HepG2 (cell line): Measurements from ENCODE around the gene ADAMTSL4. TPM values are rescaled to one million over a fixed set of nuclear protein-coding genes. Genes with fewer than 3 reads are reported as not detected.
A peak's percentile ranks its signal among the peaks of the same experiment; 100 is the strongest.

Source experiments
- ARID4A ChIP-seq: sonication (generic); formaldehyde crosslinking; IDR thresholded peaks from 2 replicates; pipeline ENCODE4 v1.5.0; 2020; ENCODE audit warnings: mild to moderate bottlenecking, missing genetic modification reagents, borderline replicate concordance
- ATF4 ChIP-seq, 2 experiments: fragments of 450-650 bp in 1 of 2; sonication (generic) in 1 of 2; formaldehyde crosslinking; IDR thresholded peaks; 2 replicates each; pipeline versions ENCODE4 v1.5.0 to v1.8.0; 2020 to 2022; ENCODE audit warnings: mild to moderate bottlenecking in 1 of 2, missing genetic modification reagents in 1 of 2
- KLF6 ChIP-seq: IDR thresholded peaks from 2 replicates; pipeline ENCODE4 v1.8.0; 2016; ENCODE audit warnings: missing biosample characterization, missing genetic modification reagents
- PPARG ChIP-seq: conservative IDR thresholded peaks from 2 replicates; pipeline ENCODE4 v1.6.1; 2016; ENCODE audit warnings: missing biosample characterization, missing genetic modification reagents
- YEATS2 ChIP-seq: sonication (generic); formaldehyde crosslinking; IDR thresholded peaks from 2 replicates; pipeline ENCODE4 v1.4.0; 2020; ENCODE audit warnings: missing genetic modification reagents, borderline replicate concordance
- ZBTB40 ChIP-seq, 2 experiments: fragments of 450-650 bp in 1 of 2; sonication (generic) in 1 of 2; formaldehyde crosslinking in 1 of 2; IDR thresholded peaks; 2 replicates each; pipeline versions ENCODE4 v1.6.1 to v1.8.0; 2016 to 2022; ENCODE audit warnings: antibody characterized with exemption in 1 of 2, mild to moderate bottlenecking in 1 of 2, missing genetic modification reagents in 1 of 2
- ZC3H13 ChIP-seq: sonication (generic); formaldehyde crosslinking; IDR thresholded peaks from 2 replicates; pipeline ENCODE4 v1.8.1; 2023; ENCODE audit warnings: mild to moderate bottlenecking, missing genetic modification reagents, moderate library complexity
- ZNF224 ChIP-seq: sonication (generic); formaldehyde crosslinking; IDR thresholded peaks from 2 replicates; pipeline ENCODE4 v1.5.0; 2020; ENCODE audit warnings: mild to moderate bottlenecking, missing genetic modification reagents
- ZNF513 ChIP-seq: sonication (generic); formaldehyde crosslinking; conservative IDR thresholded peaks from 2 replicates; pipeline ENCODE4 v1.5.0; 2020; ENCODE audit warnings: missing genetic modification reagents
- ZNF572 ChIP-seq: sonication (generic); formaldehyde crosslinking; IDR thresholded peaks from 2 replicates; pipeline ENCODE4 v1.5.1; 2020; ENCODE audit warnings: mild to moderate bottlenecking, missing genetic modification reagents
- ZNF816 ChIP-seq: sonication (generic); formaldehyde crosslinking; IDR thresholded peaks from 2 replicates; pipeline ENCODE4 v1.8.0; 2022; ENCODE audit warnings: missing genetic modification reagents, mild to moderate bottlenecking, borderline replicate concordance
- ZNF891 ChIP-seq: sonication (generic); formaldehyde crosslinking; IDR thresholded peaks from 2 replicates; pipeline ENCODE4 v1.5.0; 2020; ENCODE audit warnings: mild to moderate bottlenecking, missing genetic modification reagents
- polyA plus RNA-seq, 8 experiments: library from polyadenylated mRNA; depleted of rRNA in 3 of 8; stranded (reverse) in 7 of 8; unstranded in 1 of 8; fragments of >200 nt; fragmentation: Illumina TruSeq in 4 of 8; extraction: Trizol in 4 of 8; gene quantifications; 2 replicates each; pipeline versions ENCODE4 v1.2.1 to v1.2.3, GENCODE V29; 2011 to 2016; ENCODE audit warnings: low read depth in 4 of 8, missing spikeins in 1 of 8, mixed read lengths in 1 of 8; ENCODE audit not compliant: insufficient read depth in 1 of 8
- total RNA-seq, 5 experiments: library from RNA; depleted of rRNA; stranded (reverse); fragments of >200 nt; fragmentation: Illumina TruSeq; extraction: Trizol; gene quantifications; 2 replicates each; pipeline ENCODE4 v1.2.3, GENCODE V29; 2016; ENCODE audit warnings: low read depth in 1 of 5

ADAMTSL4 gene
- total and polyA plus RNA-seq, 2 of the 13 experiments (the other 11 are each of a cell fraction or from before 2014, with no cell fraction given), result 3.9 to 16.4 TPM

- TF ChIP-seq ARID4A (peak; percentile 11; the same call in 1 of the 2 replicates), ZC3H13 (CRISPR knock-in tag) (no peak), ATF4 (CRISPR knock-in tag; IDR thresholded peaks at IDR 0.05) (0 out of 4 replicates have a peak, but pooled peaks of 1 of the 2 experiments have one; percentile 18), KLF6 (CRISPR knock-in tag) (0 out of 2 replicates have a peak, but pooled peaks have one; percentile 0), ZNF224 (CRISPR knock-in tag) (0 out of 2 replicates have a peak, but pooled peaks have one; percentile 53), ZNF816 (CRISPR knock-in tag) (no peak), ZBTB40 (IDR thresholded peaks at IDR 0.05) (no peak), ZBTB40 (CRISPR knock-in tag; IDR thresholded peaks at IDR 0.05) (0 out of 2 replicates have a peak, but pooled peaks have one; percentile 51), ZNF513 (CRISPR knock-in tag) (no peak), ZNF572 (CRISPR knock-in tag) (peak; percentile 26; the same call in 1 of the 2 replicates), ZNF891 (CRISPR knock-in tag) (peak; percentile 47; the same call in 1 of the 2 replicates), YEATS2 (0 out of 2 replicates have a peak, but pooled peaks have one; percentile 3), PPARG (CRISPR knock-in tag) (no peak)
These were observed 16.3 kb upstream of the ADAMTSL4 start (continued) for GRCh38 chr1:150532860-150533259.
